Measurements from ENCODE around the gene DMWD. TPM values are rescaled to one million over a fixed set of nuclear protein-coding genes. Genes with fewer than 3 reads are reported as not detected.
A peak's percentile ranks its signal among the peaks of the same experiment; 100 is the strongest.

The DMWD gene
- total RNA-seq, 6 experiments from 2014 or later, result 53.4 to 63.2 (median 55.3) TPM

- H3K4me1 Mint-ChIP-seq (ENCODE audit: low read depth), result peaks cover 35% of the 10 kb centered on the region
- no peak for DNase-seq
- peaks cover 30% of the 10 kb centered on the region for H3K36me3 Mint-ChIP-seq (ENCODE audit: low read depth)
- H3K27ac Mint-ChIP-seq, result peak overlapping the region; percentile 69
- peaks cover 4% of the 10 kb centered on the region; the same call in 1 of the 2 replicates for H3K27me3 Mint-ChIP-seq (ENCODE audit: insufficient read depth)
- no peaks in the 10 kb centered on the region for H3K9me3 Mint-ChIP-seq
- peak overlapping the region; percentile 83 for H3K4me3 Mint-ChIP-seq
- no peak for TF ChIP-seq CTCF (IDR thresholded peaks at IDR 0.05)
Observed at GRCh38 chr19:45780448-45781213, 12.0 kb downstream of the DMWD start.

- TF ChIP-seq CTCF (IDR thresholded peaks at IDR 0.05), result no peak
- Mint-ChIP-seq H3K9me3 (no peaks in the 10 kb centered on the region), H3K4me1 (ENCODE audit: low read depth) (peaks cover 35% of the 10 kb centered on the region), H3K4me3 (peak overlapping the region; percentile 83; the same call in 1 of the 2 replicates), H3K27ac (no peak overlapping the region), H3K27me3 (ENCODE audit: insufficient read depth) (peaks cover 4% of the 10 kb centered on the region; the same call in 1 of the 2 replicates), H3K36me3 (ENCODE audit: low read depth) (peaks cover 30% of the 10 kb centered on the region)
- DNase-seq, result no peak
Observed at GRCh38 chr19:45780146-45780447, 12.5 kb downstream of the DMWD start.

GRCh38 chr19:45779231-45780145, 13.2 kb downstream of the DMWD start:
- Mint-ChIP-seq H3K27me3 (ENCODE audit: insufficient read depth) (peaks cover 4% of the 10 kb centered on the region; the same call in 1 of the 2 replicates), H3K27ac (peak overlapping the region; percentile 15; the same call in 1 of the 2 replicates), H3K4me1 (ENCODE audit: low read depth) (peaks cover 29% of the 10 kb centered on the region), H3K36me3 (ENCODE audit: low read depth) (peaks cover 30% of the 10 kb centered on the region), H3K9me3 (no peaks in the 10 kb centered on the region), H3K4me3 (no peak overlapping the region)
- TF ChIP-seq CTCF (IDR thresholded peaks at IDR 0.05), result peak; percentile 49
- DNase-seq, result no peak

GRCh38 chr19:45778010-45778661, 14.5 kb downstream of the DMWD start:
- Mint-ChIP-seq H3K4me1 (ENCODE audit: low read depth) (peaks cover 15% of the 10 kb centered on the region), H3K27ac (no peak overlapping the region), H3K9me3 (no peaks in the 10 kb centered on the region), H3K4me3 (no peak overlapping the region), H3K36me3 (ENCODE audit: low read depth) (peaks cover 29% of the 10 kb centered on the region), H3K27me3 (ENCODE audit: insufficient read depth) (peaks cover 6% of the 10 kb centered on the region; the same call in 1 of the 2 replicates)
- DNase-seq, result no peak
- no peak for TF ChIP-seq CTCF (IDR thresholded peaks at IDR 0.05)

- H3K4me3 Mint-ChIP-seq, result no peak overlapping the region
- H3K36me3 Mint-ChIP-seq (ENCODE audit: low read depth), result peaks cover 30% of the 10 kb centered on the region
- no peak overlapping the region for H3K27ac Mint-ChIP-seq
- peaks cover 4% of the 10 kb centered on the region; the same call in 1 of the 2 replicates for H3K27me3 Mint-ChIP-seq (ENCODE audit: insufficient read depth)
- no peak for DNase-seq
- TF ChIP-seq CTCF (IDR thresholded peaks at IDR 0.05), result no peak
- no peaks in the 10 kb centered on the region for H3K9me3 Mint-ChIP-seq
- H3K4me1 Mint-ChIP-seq (ENCODE audit: low read depth), result peaks cover 9% of the 10 kb centered on the region
Observed at GRCh38 chr19:45777395-45777961, 15.2 kb downstream of the DMWD start.

Measured in HFFc6 (cell line).